ENCODE data around the gene SASH1.
"Not testable (repeated sequence)": the region's sequence is repeated elsewhere in the genome, so short reads cannot be mapped to it uniquely, and the experiment has no call there.

The SASH1 gene

DNA sequence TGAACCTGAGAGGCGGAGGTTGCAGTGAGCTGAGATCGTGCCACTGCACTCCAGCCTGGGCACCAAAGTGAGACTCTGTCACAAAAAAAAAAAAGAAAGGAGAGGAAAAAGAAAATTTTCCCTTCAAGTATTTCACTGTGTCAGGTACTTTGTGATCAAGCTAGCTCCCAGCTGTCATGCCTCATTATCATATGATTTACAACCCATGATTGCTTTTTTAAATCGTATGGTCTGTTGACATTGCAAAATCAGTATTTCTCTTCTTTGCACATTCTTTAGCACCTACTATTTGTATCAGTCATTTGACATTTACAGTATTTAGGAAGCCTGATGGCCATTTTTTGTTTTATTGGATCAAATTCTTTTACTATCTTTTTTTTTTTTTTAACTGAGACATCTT is 22.4 kb downstream of the SASH1 start:
- H3K4me1 ChIP-seq (ENCODE audit: control insufficient read depth, insufficient read depth, low read length) = peaks cover 16% of the 10 kb centered on the region
- WGBS, 2 experiments = 84 to 94% methylated on average over 3 of the region's 3 CpGs
- no peak overlapping the region for H3K27ac ChIP-seq (ENCODE audit: insufficient read depth, low read depth, low read length, poor library complexity, severe bottlenecking)
- no peaks in the 10 kb centered on the region for H3K36me3 ChIP-seq (ENCODE audit: control insufficient read depth, insufficient read depth, low read length)
- H3K4me3 ChIP-seq (ENCODE audit: insufficient read depth, low read depth, low read length) = no peak overlapping the region
- H3K9me3 ChIP-seq (ENCODE audit: control insufficient read depth, low read length) = no peaks in the 10 kb centered on the region
- H3K27me3 ChIP-seq (ENCODE audit: control insufficient read depth, insufficient read depth, low read length, poor library complexity, severe bottlenecking) = no peaks in the 10 kb centered on the region

GRCh38 chr6:148367411-148368024 is 24.9 kb downstream of the SASH1 start:
- H3K4me1 ChIP-seq (ENCODE audit: control insufficient read depth, insufficient read depth, low read length) = peaks cover 10% of the 10 kb centered on the region
- H3K9me3 ChIP-seq (ENCODE audit: control insufficient read depth, low read length) = no peaks in the 10 kb centered on the region
- no peaks in the 10 kb centered on the region for H3K36me3 ChIP-seq (ENCODE audit: control insufficient read depth, insufficient read depth, low read length)
- WGBS, 2 experiments = 72 to 79% methylated on average over 10 to 11 of the region's 11 CpGs
- H3K27ac ChIP-seq (ENCODE audit: insufficient read depth, low read depth, low read length, poor library complexity, severe bottlenecking) = no peak overlapping the region
- no peaks in the 10 kb centered on the region for H3K27me3 ChIP-seq (ENCODE audit: control insufficient read depth, insufficient read depth, low read length, poor library complexity, severe bottlenecking)
- no peak overlapping the region for H3K4me3 ChIP-seq (ENCODE audit: insufficient read depth, low read depth, low read length)

DNA sequence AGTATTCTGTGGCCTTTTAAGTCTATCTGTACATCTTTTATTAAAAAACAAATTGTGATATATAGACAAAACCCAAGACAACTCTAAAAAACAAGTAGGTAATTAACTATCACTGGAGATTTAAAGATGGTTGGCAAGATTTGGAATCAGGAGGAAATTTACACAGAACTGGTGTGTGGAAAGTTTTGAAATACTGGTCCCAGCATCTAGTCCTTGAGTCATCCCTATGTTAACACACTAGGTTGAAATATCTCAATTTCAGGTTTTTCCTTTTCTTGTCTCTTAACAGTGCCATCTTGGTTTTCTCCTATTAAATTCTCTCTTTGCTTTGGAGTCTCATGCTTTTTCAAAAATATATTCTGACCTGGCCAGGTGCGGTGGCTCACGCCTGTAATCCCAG is 27.5 kb downstream of the SASH1 start:
- 89 to 99% methylated on average over 2 of the region's 2 CpGs for WGBS, 2 experiments
- Histone ChIP-seq H3K9me3 (ENCODE audit: control insufficient read depth, low read length) (no peaks in the 10 kb centered on the region), H3K4me3 (ENCODE audit: insufficient read depth, low read depth, low read length) (no peak overlapping the region), H3K27ac (ENCODE audit: insufficient read depth, low read depth, low read length, poor library complexity, severe bottlenecking) (no peak overlapping the region), H3K4me1 (ENCODE audit: control insufficient read depth, insufficient read depth, low read length) (peaks cover 10% of the 10 kb centered on the region), H3K36me3 (ENCODE audit: control insufficient read depth, insufficient read depth, low read length) (no peaks in the 10 kb centered on the region), H3K27me3 (ENCODE audit: control insufficient read depth, insufficient read depth, low read length, poor library complexity, severe bottlenecking) (no peaks in the 10 kb centered on the region)

DNA sequence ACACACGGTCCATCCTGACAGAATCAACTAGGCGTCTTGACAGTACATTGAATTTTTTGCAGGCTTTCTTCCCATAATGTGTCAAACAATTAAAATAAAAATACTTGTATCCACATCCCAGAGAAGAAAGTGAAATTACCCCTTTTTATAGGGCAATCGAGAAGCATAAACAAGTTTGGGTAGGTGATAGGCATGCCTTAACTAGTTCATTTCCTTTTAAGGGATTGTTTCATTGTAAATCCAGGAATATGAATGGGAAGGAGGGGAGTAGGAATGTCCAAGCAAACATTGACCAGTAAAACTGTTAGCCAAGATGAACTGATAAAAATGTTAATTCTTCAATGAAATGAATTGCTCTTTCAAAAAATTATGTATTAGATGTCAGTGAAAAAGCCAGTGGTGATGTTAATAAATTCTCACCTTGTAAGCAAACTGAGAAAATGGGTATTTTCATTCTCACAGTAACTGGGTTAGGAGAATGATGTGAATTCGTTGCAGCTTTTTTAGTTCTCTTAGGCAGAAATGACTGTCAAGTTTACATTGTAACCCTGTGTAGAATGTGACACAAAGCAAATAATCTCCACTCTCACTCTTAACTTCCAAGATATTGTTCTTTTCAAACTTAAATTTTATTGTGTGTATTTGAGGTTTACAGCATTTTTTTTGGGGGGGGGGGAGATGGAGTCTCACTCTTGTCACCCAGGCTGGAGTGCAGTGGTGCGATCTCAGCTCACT is 31.6 kb downstream of the SASH1 start:
- H3K27me3 ChIP-seq (ENCODE audit: control insufficient read depth, insufficient read depth, low read length, poor library complexity, severe bottlenecking) = no peaks in the 10 kb centered on the region
- no peaks in the 10 kb centered on the region for H3K36me3 ChIP-seq (ENCODE audit: control insufficient read depth, insufficient read depth, low read length)
- H3K27ac ChIP-seq (ENCODE audit: insufficient read depth, low read depth, low read length, poor library complexity, severe bottlenecking) = no peak overlapping the region
- no peak overlapping the region for H3K4me3 ChIP-seq (ENCODE audit: insufficient read depth, low read depth, low read length)
- WGBS, 2 experiments = 93% methylated on average over 5 of the region's 5 CpGs
- H3K4me1 ChIP-seq (ENCODE audit: control insufficient read depth, insufficient read depth, low read length) = no peaks in the 10 kb centered on the region
- no peaks in the 10 kb centered on the region for H3K9me3 ChIP-seq (ENCODE audit: control insufficient read depth, low read length)

DNA sequence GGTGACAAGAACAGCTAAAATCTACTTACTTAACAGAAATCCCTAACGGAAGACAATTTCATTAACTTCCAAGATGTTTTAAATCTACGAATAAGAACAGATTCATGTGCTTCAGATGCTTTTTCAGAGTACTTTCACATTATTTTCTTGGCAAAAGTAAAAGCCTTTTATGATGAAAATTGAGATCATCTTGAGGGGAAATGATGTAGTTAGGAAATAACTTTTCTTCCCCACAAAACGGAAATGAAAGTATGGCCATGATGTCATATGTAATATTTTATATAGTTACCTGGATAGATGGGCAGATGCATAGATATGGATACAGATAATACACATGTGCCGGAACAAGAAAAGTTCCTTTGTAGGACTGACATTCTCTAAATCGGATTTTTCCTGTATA is 32.8 kb downstream of the SASH1 start:
- no peak overlapping the region for H3K4me3 ChIP-seq (ENCODE audit: insufficient read depth, low read depth, low read length)
- no peaks in the 10 kb centered on the region for H3K4me1 ChIP-seq (ENCODE audit: control insufficient read depth, insufficient read depth, low read length)
- no peaks in the 10 kb centered on the region for H3K9me3 ChIP-seq (ENCODE audit: control insufficient read depth, low read length)
- H3K27ac ChIP-seq (ENCODE audit: insufficient read depth, low read depth, low read length, poor library complexity, severe bottlenecking) = no peak overlapping the region
- H3K36me3 ChIP-seq (ENCODE audit: control insufficient read depth, insufficient read depth, low read length) = no peaks in the 10 kb centered on the region
- no peaks in the 10 kb centered on the region for H3K27me3 ChIP-seq (ENCODE audit: control insufficient read depth, insufficient read depth, low read length, poor library complexity, severe bottlenecking)
- WGBS, 2 experiments = 95 to 98% methylated on average over 5 of the region's 5 CpGs

DNA sequence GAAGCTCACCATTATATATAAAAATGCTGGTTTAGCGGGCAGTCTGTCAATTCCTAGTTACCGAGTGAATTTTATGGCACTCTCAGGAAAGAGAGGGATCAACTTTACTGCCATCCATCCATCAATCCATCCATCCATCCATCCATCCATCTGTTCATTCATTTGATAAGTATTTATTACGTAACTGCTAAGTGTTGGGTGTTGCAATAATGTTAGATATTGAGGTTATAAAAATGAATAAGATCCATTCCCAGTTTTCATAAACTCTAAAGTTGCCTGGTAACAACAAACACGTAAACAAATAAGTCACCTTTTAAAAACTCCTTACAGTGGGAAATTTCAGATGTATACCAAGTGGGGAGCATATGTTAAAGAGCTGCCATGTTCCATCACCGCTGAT is 36.8 kb downstream of the SASH1 start:
- Histone ChIP-seq H3K9me3 (ENCODE audit: control insufficient read depth, low read length) (no peaks in the 10 kb centered on the region), H3K36me3 (ENCODE audit: control insufficient read depth, insufficient read depth, low read length) (no peaks in the 10 kb centered on the region), H3K4me3 (ENCODE audit: insufficient read depth, low read depth, low read length) (no peak overlapping the region), H3K27me3 (ENCODE audit: control insufficient read depth, insufficient read depth, low read length, poor library complexity, severe bottlenecking) (no peaks in the 10 kb centered on the region), H3K4me1 (ENCODE audit: control insufficient read depth, insufficient read depth, low read length) (no peaks in the 10 kb centered on the region), H3K27ac (ENCODE audit: insufficient read depth, low read depth, low read length, poor library complexity, severe bottlenecking) (no peak overlapping the region)
- 97% methylated on average over 4 of the region's 5 CpGs for WGBS, 2 experiments

DNA sequence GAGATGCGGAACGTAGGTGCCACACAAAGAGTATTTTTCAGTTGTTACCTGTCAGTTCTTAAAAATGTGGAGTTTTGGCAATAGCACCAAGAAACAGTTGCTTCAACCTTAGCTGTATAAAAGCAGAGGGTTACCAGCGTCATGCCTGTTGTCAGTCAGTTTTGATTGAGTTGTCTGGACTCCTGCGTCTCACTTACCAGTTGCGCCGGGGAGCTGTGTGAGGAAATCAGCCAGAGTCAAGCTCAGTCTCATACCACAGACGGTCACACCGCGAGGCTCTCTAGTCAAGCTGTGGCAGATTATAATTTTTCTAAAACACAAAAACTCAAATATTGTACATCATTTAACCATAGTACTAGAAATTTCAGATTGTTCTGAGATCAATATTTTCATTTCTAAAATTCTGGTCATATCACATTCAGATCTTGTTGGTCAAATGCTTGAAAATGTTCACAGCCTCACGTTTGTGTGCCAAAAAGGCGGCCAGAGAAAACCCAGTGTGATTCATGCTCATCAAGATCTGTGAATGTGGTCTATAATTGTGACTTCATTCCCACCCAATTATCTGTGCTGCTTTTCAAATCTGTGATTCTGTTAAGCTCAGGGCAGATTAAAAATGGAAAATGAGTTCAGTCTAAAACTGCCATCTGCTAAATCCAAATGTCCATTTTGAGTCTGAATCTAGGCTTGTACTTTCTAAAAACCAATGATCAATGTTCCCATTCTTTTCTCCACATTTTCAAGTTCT is 37.5 kb downstream of the SASH1 start:
- 95% methylated on average over 11 of the region's 11 CpGs for WGBS, 2 experiments
- Histone ChIP-seq H3K27me3 (ENCODE audit: control insufficient read depth, insufficient read depth, low read length, poor library complexity, severe bottlenecking) (no peaks in the 10 kb centered on the region), H3K4me3 (ENCODE audit: insufficient read depth, low read depth, low read length) (no peak overlapping the region), H3K36me3 (ENCODE audit: control insufficient read depth, insufficient read depth, low read length) (no peaks in the 10 kb centered on the region), H3K4me1 (ENCODE audit: control insufficient read depth, insufficient read depth, low read length) (no peaks in the 10 kb centered on the region), H3K27ac (ENCODE audit: insufficient read depth, low read depth, low read length, poor library complexity, severe bottlenecking) (no peak overlapping the region), H3K9me3 (ENCODE audit: control insufficient read depth, low read length) (no peaks in the 10 kb centered on the region)

DNA sequence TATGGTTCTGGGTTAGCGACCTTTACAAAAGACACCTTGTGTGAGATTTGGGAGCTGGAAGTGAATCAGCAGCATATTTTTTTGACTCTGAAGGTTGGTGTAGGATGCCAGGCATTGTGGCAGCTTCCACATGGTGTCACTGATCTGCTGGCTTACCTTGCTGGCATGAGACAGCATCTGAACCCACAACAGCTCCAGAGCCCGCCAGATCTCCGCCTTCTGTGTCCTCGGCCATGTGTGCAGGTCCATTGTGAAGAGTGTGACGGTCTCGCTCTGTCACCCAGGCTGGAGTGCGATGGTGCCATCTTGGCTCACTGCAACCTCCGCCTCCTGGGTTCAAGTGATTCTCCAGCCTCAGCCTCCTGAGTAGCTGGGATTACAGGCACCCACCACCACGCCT is 39.4 kb downstream of the SASH1 start:
- not testable (repeated sequence) for H3K27me3 ChIP-seq (ENCODE audit: control insufficient read depth, insufficient read depth, low read length, poor library complexity, severe bottlenecking); H3K27ac ChIP-seq (ENCODE audit: insufficient read depth, low read depth, low read length, poor library complexity, severe bottlenecking); H3K9me3 ChIP-seq (ENCODE audit: control insufficient read depth, low read length); H3K4me3 ChIP-seq (ENCODE audit: insufficient read depth, low read depth, low read length); H3K36me3 ChIP-seq (ENCODE audit: control insufficient read depth, insufficient read depth, low read length); H3K4me1 ChIP-seq (ENCODE audit: control insufficient read depth, insufficient read depth, low read length)
- WGBS, 2 experiments = 91 to 95% methylated on average over 9 of the region's 9 CpGs

DNA sequence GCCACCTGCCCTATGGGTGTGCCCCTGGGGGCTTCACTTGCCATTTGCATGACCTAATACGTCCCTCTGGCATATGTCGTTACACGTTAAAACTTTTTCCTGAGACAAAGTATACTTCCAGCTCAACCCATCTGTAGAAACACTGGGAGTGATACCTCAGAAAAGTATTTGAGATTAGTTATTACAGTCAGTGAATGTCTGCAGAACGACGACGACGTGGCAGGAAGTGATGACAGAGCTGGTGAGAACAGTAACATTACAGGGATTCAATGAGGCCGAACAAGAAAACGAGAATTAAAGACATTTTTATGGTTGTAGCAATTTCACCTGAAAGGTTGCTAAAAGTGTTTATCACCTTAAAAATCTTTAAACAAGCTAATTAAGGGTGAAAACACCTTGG is 40.2 kb downstream of the SASH1 start:
- Histone ChIP-seq H3K4me3 (ENCODE audit: insufficient read depth, low read depth, low read length) (no peak overlapping the region), H3K36me3 (ENCODE audit: control insufficient read depth, insufficient read depth, low read length) (no peaks in the 10 kb centered on the region), H3K4me1 (ENCODE audit: control insufficient read depth, insufficient read depth, low read length) (peaks cover 3% of the 10 kb centered on the region), H3K27ac (ENCODE audit: insufficient read depth, low read depth, low read length, poor library complexity, severe bottlenecking) (no peak overlapping the region), H3K9me3 (ENCODE audit: control insufficient read depth, low read length) (no peaks in the 10 kb centered on the region), H3K27me3 (ENCODE audit: control insufficient read depth, insufficient read depth, low read length, poor library complexity, severe bottlenecking) (no peaks in the 10 kb centered on the region)
- 90 to 93% methylated on average over 9 of the region's 9 CpGs for WGBS, 2 experiments

DNA sequence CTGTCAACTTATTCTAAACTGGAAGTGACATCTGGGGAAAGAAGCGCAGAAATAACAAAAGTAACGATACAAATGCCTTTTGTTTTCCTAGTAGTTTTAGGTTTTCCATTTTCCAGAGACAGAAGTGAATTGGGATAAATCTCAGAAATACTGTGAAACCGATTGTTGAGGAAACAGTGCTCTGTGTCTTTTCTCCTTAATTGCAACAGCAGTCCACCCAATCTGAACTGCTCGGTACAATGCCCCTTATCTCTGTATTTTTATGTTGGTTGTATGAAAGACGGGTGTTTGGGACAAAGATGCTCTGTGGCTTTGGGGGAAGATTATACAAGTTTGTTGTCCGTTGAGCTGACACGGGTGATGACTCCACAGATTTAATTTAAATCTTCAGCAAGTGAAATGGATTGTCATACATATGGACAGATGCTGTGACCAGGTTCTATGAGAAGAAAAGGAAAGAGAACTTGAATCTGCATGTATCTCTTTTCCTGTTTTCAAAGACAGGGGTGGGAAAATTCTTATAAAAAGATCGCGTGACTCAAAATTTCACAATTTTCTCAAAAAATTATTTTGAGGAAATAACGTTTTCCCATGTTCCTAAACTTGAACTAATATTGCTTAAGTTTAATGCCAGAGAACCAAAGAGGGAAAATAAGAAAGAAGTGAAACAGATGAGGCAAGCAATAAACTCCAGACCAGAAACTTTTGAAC is 41.2 kb downstream of the SASH1 start:
- no peaks in the 10 kb centered on the region for H3K27me3 ChIP-seq (ENCODE audit: control insufficient read depth, insufficient read depth, low read length, poor library complexity, severe bottlenecking)
- no peak overlapping the region for H3K27ac ChIP-seq (ENCODE audit: insufficient read depth, low read depth, low read length, poor library complexity, severe bottlenecking)
- no peaks in the 10 kb centered on the region for H3K36me3 ChIP-seq (ENCODE audit: control insufficient read depth, insufficient read depth, low read length)
- H3K4me1 ChIP-seq (ENCODE audit: control insufficient read depth, insufficient read depth, low read length) = peaks cover 3% of the 10 kb centered on the region
- no peak overlapping the region for H3K4me3 ChIP-seq (ENCODE audit: insufficient read depth, low read depth, low read length)
- H3K9me3 ChIP-seq (ENCODE audit: control insufficient read depth, low read length) = no peaks in the 10 kb centered on the region
- whole genome bisulfite sequencing, 2 experiments = 93 to 94% methylated on average over 8 of the region's 10 CpGs

All from ectodermal cell (in vitro differentiated cells).